ENCODE measurements around the gene GIMAP5. TPM values are rescaled to one million over a fixed set of nuclear protein-coding genes. Genes with fewer than 3 reads are reported as not detected.

GIMAP5 gene
- polyA plus RNA-seq, 1 of the 3 experiments (the other 2 are of a cell fraction) = not detected

GRCh38 chr7:150717814-150718420 lies 19.3 kb upstream of the GIMAP5 start:
- H3F3A ChIP-seq (replicated peaks; ENCODE audit: insufficient read depth) = no peaks in the 10 kb centered on the region
- no peak overlapping the region for H3K4me3 ChIP-seq (ENCODE audit: low read depth in 2 of 2, low read length in 1 of 2)
- WGBS (ENCODE audit: low lambda C conversion rate) = 3% methylated on average over 4 of the region's 4 CpGs
- peaks cover 50% of the 10 kb centered on the region for H3K27me3 ChIP-seq (ENCODE audit: insufficient read depth)
- CTCF ChIA-PET = interaction anchor here (0.7 kb wide), 1 partner anchor 269 kb away, joined by 3 read pairs; no protein-coding TSS in a partner anchor
- H3K27ac ChIP-seq (ENCODE audit: low read depth in 2 of 2, low read length in 1 of 2) = no peak overlapping the region
- DNase-seq = no peak
- no peak overlapping the region for H2AFZ ChIP-seq (ENCODE audit: low read depth)
- POLR2A ChIA-PET = no interaction called here
- no peaks in the 10 kb centered on the region for H3K36me3 ChIP-seq (replicated peaks in 1 of 2; ENCODE audit: control insufficient read depth in 1 of 2, insufficient read depth in 2 of 2, low read length in 1 of 2)
- H3K4me2 ChIP-seq = no peak overlapping the region
- H4K20me1 ChIP-seq (ENCODE audit: insufficient read depth) = no peaks in the 10 kb centered on the region
- no peaks in the 10 kb centered on the region for H3K79me2 ChIP-seq (ENCODE audit: insufficient read depth)
- H3K9me3 ChIP-seq = no peaks in the 10 kb centered on the region
- no peak overlapping the region for H3K9ac ChIP-seq
- H3K4me1 ChIP-seq (ENCODE audit: control insufficient read depth in 1 of 2, insufficient read depth in 2 of 2, low read depth in 1 of 2, low read length in 1 of 2) = no peaks in the 10 kb centered on the region
- no peaks in the 10 kb centered on the region for H3K9me2 ChIP-seq
- TF ChIP-seq MEF2A (IDR thresholded peaks at IDR 0.05; ENCODE audit: borderline replicate concordance, low read depth) (no peak), CTCF (IDR thresholded peaks at IDR 0.05) (no peak), POLR2AphosphoS5 (IDR thresholded peaks at IDR 0.05; ENCODE audit: low read depth, low read length) (no peak), PBX3 (IDR thresholded peaks at IDR 0.05) (no peak), IRF3 (IDR thresholded peaks at IDR 0.05; ENCODE audit: low read depth, low read length) (no peak), RXRA (IDR thresholded peaks at IDR 0.05; ENCODE audit: borderline replicate concordance, low read depth) (no peak), CHD2 (IDR thresholded peaks at IDR 0.05; ENCODE audit: low read length, partially characterized antibody) (no peak), ELF1 (IDR thresholded peaks at IDR 0.05) (no peak), MXI1 (IDR thresholded peaks at IDR 0.05; ENCODE audit: low read depth, low read length) (no peak), EZH2phosphoT487 (IDR thresholded peaks at IDR 0.05; ENCODE audit: borderline replicate concordance, low read depth) (no peak), GABPA (IDR thresholded peaks at IDR 0.05; ENCODE audit: low read depth) (no peak), RAD21 (IDR thresholded peaks at IDR 0.05; ENCODE audit: low read length) (no peak), YY1 (IDR thresholded peaks at IDR 0.05; ENCODE audit: low read depth) (no peak)
- TF ChIP-seq, protein P1, sequence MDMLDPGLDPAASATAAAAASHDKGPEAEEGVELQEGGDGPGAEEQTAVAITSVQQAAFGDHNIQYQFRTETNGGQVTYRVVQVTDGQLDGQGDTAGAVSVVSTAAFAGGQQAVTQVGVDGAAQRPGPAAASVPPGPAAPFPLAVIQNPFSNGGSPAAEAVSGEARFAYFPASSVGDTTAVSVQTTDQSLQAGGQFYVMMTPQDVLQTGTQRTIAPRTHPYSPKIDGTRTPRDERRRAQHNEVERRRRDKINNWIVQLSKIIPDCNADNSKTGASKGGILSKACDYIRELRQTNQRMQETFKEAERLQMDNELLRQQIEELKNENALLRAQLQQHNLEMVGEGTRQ (IDR thresholded peaks at IDR 0.05; ENCODE audit: borderline replicate concordance, low read depth, low read length) = no peak
- TF ChIP-seq, protein P2, sequence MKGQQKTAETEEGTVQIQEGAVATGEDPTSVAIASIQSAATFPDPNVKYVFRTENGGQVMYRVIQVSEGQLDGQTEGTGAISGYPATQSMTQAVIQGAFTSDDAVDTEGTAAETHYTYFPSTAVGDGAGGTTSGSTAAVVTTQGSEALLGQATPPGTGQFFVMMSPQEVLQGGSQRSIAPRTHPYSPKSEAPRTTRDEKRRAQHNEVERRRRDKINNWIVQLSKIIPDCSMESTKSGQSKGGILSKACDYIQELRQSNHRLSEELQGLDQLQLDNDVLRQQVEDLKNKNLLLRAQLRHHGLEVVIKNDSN (IDR thresholded peaks at IDR 0.05; ENCODE audit: borderline replicate concordance, low read depth) = no peak
